SK-N-SH (cell line): ENCODE measurements around the gene PCDHGB6. TPM values are rescaled to one million over a fixed set of nuclear protein-coding genes. Genes with fewer than 3 reads are reported as not detected.

Experiments
- CTCF ChIA-PET: fragments of 300-600, 350-600 bp; formaldehyde crosslinking; extraction: SDS; loops from one replicate; lab custom pipeline; 2021; lab: Yijun Ruan, JAX
- POLR2A ChIA-PET: fragments of 350-600 bp; sonication (Branson Sonifier 250); formaldehyde crosslinking; extraction: SDS; loops from one replicate; lab custom pipeline; 2020; ENCODE audit warnings: antibody characterized with exemption, inconsistent platforms; lab: Yijun Ruan, JAX
- DNase-seq: peaks from one replicate; pipeline ENCODE4 v3.0.0; 2012
- H2AFZ ChIP-seq: fragments of 200-600 bp; sonication (generic); 2 replicates; pipeline ENCODE4 v1.8.1; 2016; ENCODE audit warnings: antibody characterized with exemption, mild to moderate bottlenecking, low read depth
- H3F3A ChIP-seq: fragments of 200-600 bp; sonication (generic); replicated peaks from 2 replicates; pipeline ENCODE3; 2016; ENCODE audit warnings: antibody characterized with exemption, mild to moderate bottlenecking; ENCODE audit not compliant: insufficient read depth
- H3K27ac ChIP-seq, 2 experiments: fragments of 200-500 bp in 1 of 2; fragments of 200-600 bp in 1 of 2; sonication (Bioruptor generic) in 1 of 2; sonication (generic), shearing (Covaris generic) in 1 of 2; 2 replicates each; pipeline versions ENCODE4 v1.5.1 to v1.6.1; 2014 to 2016; ENCODE audit warnings: low read depth in 2 of 2, inconsistent platforms in 1 of 2, low read length in 1 of 2, mild to moderate bottlenecking in 1 of 2, mixed read lengths in 1 of 2
- H3K27me3 ChIP-seq: fragments of 200-600 bp; sonication (generic), shearing (Covaris generic); 2 replicates; pipeline ENCODE4 v1.6.1; 2016; ENCODE audit warnings: mixed run types; ENCODE audit not compliant: insufficient read depth
- H3K36me3 ChIP-seq, 2 experiments: fragments of 200-500 bp in 1 of 2; fragments of 200-600 bp in 1 of 2; sonication (Bioruptor generic) in 1 of 2; sonication (generic) in 1 of 2; replicated peaks in 1 of 2; 2 replicates each; pipeline versions ENCODE3 to v1.5.1; 2014 to 2016; ENCODE audit warnings: low read length in 1 of 2, mild to moderate bottlenecking in 1 of 2; ENCODE audit not compliant: insufficient read depth in 2 of 2, control insufficient read depth in 1 of 2
- H3K4me1 ChIP-seq, 2 experiments: fragments of 200-500 bp in 1 of 2; fragments of 200-600 bp in 1 of 2; sonication (Bioruptor generic) in 1 of 2; sonication (generic), shearing (Covaris generic) in 1 of 2; 2 replicates each; pipeline versions ENCODE4 v1.5.1 to v1.6.1; 2014 to 2016; ENCODE audit warnings: low read depth in 1 of 2, low read length in 1 of 2, mixed run types in 1 of 2; ENCODE audit not compliant: insufficient read depth in 2 of 2, control insufficient read depth in 1 of 2
- H3K4me2 ChIP-seq: fragments of 200-600 bp; sonication (generic), shearing (Covaris generic); 2 replicates; pipeline ENCODE4 v1.6.1; 2017; ENCODE audit warnings: mixed run types
- H3K4me3 ChIP-seq, 2 experiments: fragments of 200-500 bp in 1 of 2; fragments of 200-600 bp in 1 of 2; sonication (Bioruptor generic) in 1 of 2; sonication (generic), shearing (Covaris generic) in 1 of 2; 2 replicates each; pipeline versions ENCODE4 v1.5.1 to v1.8.1; 2014 to 2016; ENCODE audit warnings: low read depth in 2 of 2, inconsistent platforms in 1 of 2, low read length in 1 of 2, mild to moderate bottlenecking in 1 of 2, mixed read lengths in 1 of 2, moderate library complexity in 1 of 2
- H3K79me2 ChIP-seq: fragments of 200-600 bp; sonication (generic); 2 replicates; pipeline ENCODE4 v1.8.1; 2017; ENCODE audit warnings: mild to moderate bottlenecking; ENCODE audit not compliant: insufficient read depth
- H3K9ac ChIP-seq: fragments of 200-600 bp; sonication (generic); 2 replicates; pipeline ENCODE4 v1.6.1; 2017; ENCODE audit warnings: mixed run types
- H3K9me2 ChIP-seq: fragments of 200-600 bp; sonication (generic); 2 replicates; pipeline ENCODE4 v1.6.1; 2017; ENCODE audit warnings: mixed run types
- H3K9me3 ChIP-seq: fragments of 200-600 bp; sonication (generic); 2 replicates; pipeline ENCODE4 v1.6.1; 2017; ENCODE audit warnings: mixed run types, mild to moderate bottlenecking, moderate library complexity
- H4K20me1 ChIP-seq: fragments of 200-600 bp; sonication (generic); 2 replicates; pipeline ENCODE4 v1.6.1; 2017; ENCODE audit warnings: mild to moderate bottlenecking, mixed run types; ENCODE audit not compliant: insufficient read depth
- EZH2phosphoT487 ChIP-seq: fragments of 200-600 bp; sonication (generic); IDR thresholded peaks from 2 replicates; pipeline ENCODE4 v1.6.1; 2017; ENCODE audit warnings: low read depth, mixed run types, mild to moderate bottlenecking, antibody characterized with exemption, moderate library complexity, borderline replicate concordance
- FOXJ3 ChIP-seq: sonication (generic); formaldehyde crosslinking; IDR thresholded peaks from 2 replicates; pipeline ENCODE4 v1.5.1; 2020; ENCODE audit warnings: mild to moderate bottlenecking, missing genetic modification reagents
- MAX ChIP-seq: IDR thresholded peaks from 2 replicates; pipeline ENCODE4 v1.4.0; 2012; ENCODE audit warnings: low read depth
- MEF2A ChIP-seq: IDR thresholded peaks from 2 replicates; pipeline ENCODE4 v1.4.0; 2012; ENCODE audit warnings: low read depth, borderline replicate concordance
- MXI1 ChIP-seq: IDR thresholded peaks from 2 replicates; pipeline ENCODE4 v1.6.1; 2012; ENCODE audit warnings: mild to moderate bottlenecking, low read depth, low read length, improper control_type of control experiment
- NFIC ChIP-seq: IDR thresholded peaks from 2 replicates; pipeline ENCODE4 v1.4.0; 2012; ENCODE audit warnings: borderline replicate concordance
- NRF1 ChIP-seq: IDR thresholded peaks from 2 replicates; pipeline ENCODE4 v1.6.1; 2012; ENCODE audit warnings: low read depth, mild to moderate bottlenecking, low read length
- RAD21 ChIP-seq: IDR thresholded peaks from 2 replicates; pipeline ENCODE4 v1.6.1; 2012; ENCODE audit warnings: mild to moderate bottlenecking, low read length
- RCOR1 ChIP-seq: fragments of 150-350 bp; IDR thresholded peaks from 2 replicates; pipeline ENCODE4 v1.6.1; 2017; ENCODE audit warnings: antibody characterized with exemption, low read length
- RFX5 ChIP-seq: IDR thresholded peaks from 2 replicates; pipeline ENCODE4 v1.6.1; 2012; ENCODE audit warnings: mild to moderate bottlenecking, improper control_type of control experiment, low read length
- TCF12 ChIP-seq: IDR thresholded peaks from 2 replicates; pipeline ENCODE4 v1.4.0; 2012
- USF2 ChIP-seq: fragments of 150-350 bp; IDR thresholded peaks from 2 replicates; pipeline ENCODE4 v1.6.1; 2017; ENCODE audit warnings: antibody characterized with exemption, low read length, low read depth, borderline replicate concordance
- ZBTB33 ChIP-seq: IDR thresholded peaks from 2 replicates; pipeline ENCODE4 v1.4.0; 2012; ENCODE audit warnings: low read depth, borderline replicate concordance
- WGBS: methylation state at CpG from one replicate; pipeline ENCODE4 v1.1.6; 2017; ENCODE audit warnings: low lambda C conversion rate; 5-methylcytosine and 5-hydroxymethylcytosine counted together
- polyA plus RNA-seq, 3 experiments: library from polyadenylated mRNA; depleted of rRNA; stranded (reverse); fragments of >200 nt; gene quantifications; 2 replicates each; pipeline ENCODE4 v1.2.3, GENCODE V29; 2012

The PCDHGB6 gene
- polyA plus RNA-seq, 1 of the 3 experiments (the other 2 are of a cell fraction), result 0.18 TPM

GRCh38 chr5:141427783-141428426 is 20.1 kb downstream of the PCDHGB6 start:
- no peak for DNase-seq
- no peak overlapping the region for H3K4me2 ChIP-seq
- H3K79me2 ChIP-seq, result peaks cover 11% of the 10 kb centered on the region
- H3K27ac ChIP-seq, result no peak overlapping the region
- H3F3A ChIP-seq, result peaks cover 8% of the 10 kb centered on the region
- no peaks in the 10 kb centered on the region for H3K9me2 ChIP-seq
- ChIA-PET CTCF (interaction anchor here (0.6 to 2.5 kb wide), 4 partner anchors 52 to 1642 kb away, joined by 3 to 8 read pairs (median 4); no protein-coding TSS in a partner anchor), POLR2A (no interaction called here)
- peaks cover 16% of the 10 kb centered on the region for H3K9me3 ChIP-seq
- no peak overlapping the region for H3K9ac ChIP-seq
- TF ChIP-seq NRF1, result no peak
- no peak for TF ChIP-seq MEF2A
- TF ChIP-seq MAX, result no peak
- no peak for TF ChIP-seq EZH2phosphoT487
- no peak for TF ChIP-seq RCOR1
- no peak for TF ChIP-seq ZBTB33
- TF ChIP-seq MXI1, result no peak
- TF ChIP-seq FOXJ3 (CRISPR knock-in tag), result no peak
- TF ChIP-seq USF2, result no peak
- no peak for TF ChIP-seq TCF12
- TF ChIP-seq RAD21, result no peak
- no peak for TF ChIP-seq NFIC
- no peak for TF ChIP-seq RFX5
- WGBS, result 93% methylated on average over 26 of the region's 53 CpGs
- H3K4me1 ChIP-seq, result no peaks in the 10 kb centered on the region
- no peak overlapping the region; a peak in 1 of 4 replicates for H3K4me3 ChIP-seq
- no peak overlapping the region for H2AFZ ChIP-seq
- H4K20me1 ChIP-seq, result no peaks in the 10 kb centered on the region
- no peaks in the 10 kb centered on the region for H3K27me3 ChIP-seq
- peaks cover 3 to 59% of the 10 kb centered on the region in 2 experiments for H3K36me3 ChIP-seq
